ENCODE measurements around the gene COL5A3. TPM values are rescaled to one million over a fixed set of nuclear protein-coding genes. Genes with fewer than 3 reads are reported as not detected.

The COL5A3 gene
- polyA plus RNA-seq, 1 of the 3 experiments (the other 2 are of a cell fraction), result under 0.01 TPM

DNA sequence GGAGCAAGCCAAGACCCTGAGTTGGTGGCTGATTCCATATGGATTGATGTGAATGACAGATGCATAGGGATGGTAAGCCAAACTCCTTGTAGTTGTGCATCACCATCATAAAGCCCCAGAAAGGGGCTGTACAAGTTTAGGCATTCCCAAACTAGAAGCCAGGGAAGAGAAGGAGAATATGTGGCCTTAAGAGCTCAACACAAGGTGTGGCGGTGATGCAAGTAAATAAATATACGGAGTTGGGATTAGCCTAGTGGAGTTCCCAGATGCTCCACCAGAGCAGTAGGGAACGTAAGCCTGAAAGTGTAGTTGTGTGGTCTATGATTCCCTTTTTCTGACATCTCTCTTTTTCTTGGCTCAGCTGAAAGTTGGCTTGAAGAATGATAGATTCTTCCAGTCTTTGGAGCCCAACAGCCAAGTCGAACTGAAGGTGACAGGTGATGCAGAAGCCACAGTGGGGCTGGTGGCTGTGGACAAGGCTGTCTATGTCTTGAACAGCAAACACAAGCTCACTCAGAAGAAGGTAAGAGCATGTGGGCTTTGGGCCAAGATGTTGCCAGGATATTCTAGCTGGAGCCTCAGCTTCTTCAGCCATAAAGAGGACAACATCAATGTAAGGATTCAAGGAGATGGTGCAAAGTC is 33.1 kb upstream of the COL5A3 start:
- TF ChIP-seq ZBTB33 (IDR thresholded peaks at IDR 0.05; ENCODE audit: borderline replicate concordance, low read depth) (no peak), SIN3A (IDR thresholded peaks at IDR 0.05; ENCODE audit: borderline replicate concordance, low read depth, low read length) (no peak), POLR2AphosphoS5 (IDR thresholded peaks at IDR 0.05; ENCODE audit: low read depth, low read length) (no peak)
- TF ChIP-seq, protein P1, sequence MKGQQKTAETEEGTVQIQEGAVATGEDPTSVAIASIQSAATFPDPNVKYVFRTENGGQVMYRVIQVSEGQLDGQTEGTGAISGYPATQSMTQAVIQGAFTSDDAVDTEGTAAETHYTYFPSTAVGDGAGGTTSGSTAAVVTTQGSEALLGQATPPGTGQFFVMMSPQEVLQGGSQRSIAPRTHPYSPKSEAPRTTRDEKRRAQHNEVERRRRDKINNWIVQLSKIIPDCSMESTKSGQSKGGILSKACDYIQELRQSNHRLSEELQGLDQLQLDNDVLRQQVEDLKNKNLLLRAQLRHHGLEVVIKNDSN (IDR thresholded peaks at IDR 0.05; ENCODE audit: borderline replicate concordance, low read depth), result no peak
- Histone ChIP-seq H3K4me3 (ENCODE audit: low read depth in 2 of 2, low read length in 1 of 2) (no peak overlapping the region; a peak in 1 of 4 replicates), H3K4me1 (ENCODE audit: control insufficient read depth in 1 of 2, insufficient read depth in 2 of 2, low read depth in 1 of 2, low read length in 1 of 2) (no peaks in the 10 kb centered on the region), H3K27me3 (ENCODE audit: insufficient read depth) (no peaks in the 10 kb centered on the region; the same call in 1 of the 2 replicates), H3K9me3 (peaks cover 7% of the 10 kb centered on the region; the same call in 1 of the 2 replicates), H3K79me2 (ENCODE audit: insufficient read depth) (no peaks in the 10 kb centered on the region), H3F3A (replicated peaks; ENCODE audit: insufficient read depth) (no peaks in the 10 kb centered on the region), H3K36me3 (replicated peaks in 1 of 2; ENCODE audit: control insufficient read depth in 1 of 2, insufficient read depth in 2 of 2, low read length in 1 of 2) (no peaks in the 10 kb centered on the region), H2AFZ (ENCODE audit: low read depth) (no peak overlapping the region), H3K9me2 (no peaks in the 10 kb centered on the region), H4K20me1 (ENCODE audit: insufficient read depth) (no peaks in the 10 kb centered on the region), H3K4me2 (no peak overlapping the region), H3K9ac (no peak overlapping the region), H3K27ac (ENCODE audit: low read depth in 2 of 2, low read length in 1 of 2) (no peak overlapping the region)
- DNase-seq, result no peak
- 55% methylated on average over 4 of the region's 4 CpGs for WGBS (ENCODE audit: low lambda C conversion rate)
- POLR2A ChIA-PET, result no interaction called here
- CTCF ChIA-PET, result interaction anchor here (0.9 to 4.4 kb wide), 3 partner anchors 16 to 113 kb away, joined by 3 to 21 read pairs (median 5); no protein-coding TSS in a partner anchor

DNA sequence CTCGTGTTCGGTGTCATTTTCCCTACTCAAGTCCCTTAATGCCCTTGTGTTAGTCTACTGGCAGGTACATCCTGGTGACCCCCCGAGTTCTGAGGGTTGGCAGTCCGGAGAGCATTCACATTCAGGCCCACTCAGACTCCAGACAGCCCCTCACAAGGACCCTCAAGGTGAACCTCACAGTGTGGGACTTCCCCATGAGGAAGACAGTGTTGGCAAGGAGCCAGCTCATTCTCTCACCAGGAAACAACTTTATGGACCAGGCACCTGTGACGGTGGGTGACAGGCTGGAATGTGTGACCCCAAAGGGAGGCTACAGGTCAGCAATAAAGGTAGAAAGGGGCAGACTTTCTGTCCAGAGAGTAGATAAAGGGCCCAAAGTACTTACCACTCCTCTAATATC is 27.5 kb upstream of the COL5A3 start:
- H3K9me2 ChIP-seq, result no peaks in the 10 kb centered on the region
- WGBS (ENCODE audit: low lambda C conversion rate), result 10% methylated on average over 4 of the region's 5 CpGs
- no peaks in the 10 kb centered on the region for H3K79me2 ChIP-seq (ENCODE audit: insufficient read depth)
- H3K4me1 ChIP-seq (ENCODE audit: control insufficient read depth in 1 of 2, insufficient read depth in 2 of 2, low read depth in 1 of 2, low read length in 1 of 2), result no peaks in the 10 kb centered on the region
- no peak for TF ChIP-seq JUND (IDR thresholded peaks at IDR 0.05)
- TF ChIP-seq, protein P2, sequence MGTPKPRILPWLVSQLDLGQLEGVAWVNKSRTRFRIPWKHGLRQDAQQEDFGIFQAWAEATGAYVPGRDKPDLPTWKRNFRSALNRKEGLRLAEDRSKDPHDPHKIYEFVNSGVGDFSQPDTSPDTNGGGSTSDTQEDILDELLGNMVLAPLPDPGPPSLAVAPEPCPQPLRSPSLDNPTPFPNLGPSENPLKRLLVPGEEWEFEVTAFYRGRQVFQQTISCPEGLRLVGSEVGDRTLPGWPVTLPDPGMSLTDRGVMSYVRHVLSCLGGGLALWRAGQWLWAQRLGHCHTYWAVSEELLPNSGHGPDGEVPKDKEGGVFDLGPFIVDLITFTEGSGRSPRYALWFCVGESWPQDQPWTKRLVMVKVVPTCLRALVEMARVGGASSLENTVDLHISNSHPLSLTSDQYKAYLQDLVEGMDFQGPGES (IDR thresholded peaks at IDR 0.05; ENCODE audit: low read depth, low read length), result no peak
- no peak for TF ChIP-seq GABPA (IDR thresholded peaks at IDR 0.05; ENCODE audit: low read depth)
- peak; percentile 11; the same call in 1 of the 2 replicates for TF ChIP-seq NFIC (IDR thresholded peaks at IDR 0.05; ENCODE audit: borderline replicate concordance)
- no peaks in the 10 kb centered on the region for H3K36me3 ChIP-seq (replicated peaks in 1 of 2; ENCODE audit: control insufficient read depth in 1 of 2, insufficient read depth in 2 of 2, low read length in 1 of 2)
- ChIA-PET POLR2A (no interaction called here), CTCF (interaction anchor here (3.3 kb wide), 1 partner anchor 10 kb away, joined by 13 read pairs; no protein-coding TSS in a partner anchor)
- no peaks in the 10 kb centered on the region for H4K20me1 ChIP-seq (ENCODE audit: insufficient read depth)
- no peak overlapping the region for H3K4me2 ChIP-seq
- H3K27ac ChIP-seq (ENCODE audit: low read depth in 2 of 2, low read length in 1 of 2), result no peak overlapping the region
- no peaks in the 10 kb centered on the region for H3F3A ChIP-seq (replicated peaks; ENCODE audit: insufficient read depth)
- H3K9me3 ChIP-seq, result no peaks in the 10 kb centered on the region
- peaks cover 35% of the 10 kb centered on the region for H3K27me3 ChIP-seq (ENCODE audit: insufficient read depth)
- H3K9ac ChIP-seq, result no peak overlapping the region
- H2AFZ ChIP-seq (ENCODE audit: low read depth), result no peak overlapping the region
- no peak for DNase-seq
- no peak overlapping the region for H3K4me3 ChIP-seq (ENCODE audit: low read depth in 2 of 2, low read length in 1 of 2)

Data from SK-N-SH (cell line).